GM15510 (cell line): ENCODE results near the gene NTSR1.

Experiments used
- POLR2A ChIP-seq: IDR thresholded peaks from 3 replicates; pipeline ENCODE4 v1.6.1; 2011; ENCODE audit warnings: borderline replicate concordance; ENCODE audit not compliant: insufficient read length; ENCODE audit errors: extremely low read depth

The NTSR1 gene

DNA sequence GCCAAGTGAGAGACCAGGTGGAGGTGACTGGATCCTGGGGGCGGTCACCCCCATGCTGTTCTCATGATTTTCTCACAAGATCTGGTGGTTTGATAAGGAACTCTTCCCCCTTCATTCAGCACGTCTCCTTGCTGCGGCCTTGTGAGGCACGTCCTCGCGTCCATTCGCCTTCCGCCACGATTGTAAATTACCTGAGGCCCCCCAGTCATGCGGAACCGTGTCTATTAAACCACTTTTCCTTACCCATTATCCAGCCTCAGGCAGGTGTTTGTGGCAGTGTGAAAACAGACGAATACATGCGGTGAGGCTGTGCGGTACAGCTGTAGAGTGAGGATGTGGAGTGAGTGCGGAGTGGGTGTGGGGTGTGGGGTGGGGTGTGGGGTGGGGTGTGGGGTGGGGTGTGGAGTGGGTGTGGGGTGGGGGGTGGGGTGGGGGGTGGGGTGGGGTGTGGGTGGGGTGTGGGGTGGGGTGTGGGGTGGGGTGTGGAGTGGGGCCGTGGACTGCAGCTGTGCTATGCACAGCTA lies 12.1 kb upstream of the NTSR1 start:
- TF ChIP-seq POLR2A, result no peak

DNA sequence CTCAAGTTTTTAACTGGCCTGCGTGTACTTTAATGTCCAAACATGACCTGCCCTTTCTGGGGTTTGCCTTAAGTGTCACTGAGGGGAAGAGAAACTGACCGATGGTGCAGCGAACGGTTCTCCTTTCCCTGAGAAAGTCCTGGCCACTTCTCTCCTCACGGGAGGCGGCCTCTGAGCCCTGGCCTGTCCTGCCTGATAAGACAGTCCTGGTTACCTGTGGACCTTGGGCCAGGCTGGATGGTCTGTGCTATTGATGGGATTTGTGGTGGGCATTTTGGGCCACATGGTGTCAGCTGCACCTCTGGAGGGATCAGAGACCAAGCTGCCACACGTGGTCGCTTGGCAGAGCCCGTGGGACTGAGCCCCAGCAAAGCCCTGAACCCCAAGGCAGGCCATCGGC lies 11.6 kb upstream of the NTSR1 start:
- TF ChIP-seq POLR2A, result no peak

DNA sequence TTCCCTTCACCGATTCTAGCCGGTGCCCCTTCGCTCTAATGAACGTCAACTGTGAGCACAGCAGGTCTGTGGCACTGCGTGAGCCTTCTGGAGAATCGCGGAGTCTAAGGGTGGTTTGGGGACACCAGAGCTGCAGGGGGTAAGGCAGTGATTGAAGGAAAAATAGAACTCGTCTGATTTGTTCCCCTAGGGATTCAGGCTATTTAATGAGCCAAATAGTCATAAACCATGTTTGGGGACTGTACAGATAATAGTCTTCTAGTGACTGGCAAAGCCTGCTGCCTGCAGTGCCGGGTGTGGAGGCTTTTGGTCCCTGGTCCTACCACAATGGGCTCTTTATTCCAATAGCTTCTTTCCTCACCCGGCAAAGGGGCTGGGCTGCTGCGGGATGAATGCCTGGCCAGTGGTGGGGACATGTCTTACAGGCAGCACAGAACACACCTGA lies 11.1 kb upstream of the NTSR1 start:
- no peak for TF ChIP-seq POLR2A

DNA sequence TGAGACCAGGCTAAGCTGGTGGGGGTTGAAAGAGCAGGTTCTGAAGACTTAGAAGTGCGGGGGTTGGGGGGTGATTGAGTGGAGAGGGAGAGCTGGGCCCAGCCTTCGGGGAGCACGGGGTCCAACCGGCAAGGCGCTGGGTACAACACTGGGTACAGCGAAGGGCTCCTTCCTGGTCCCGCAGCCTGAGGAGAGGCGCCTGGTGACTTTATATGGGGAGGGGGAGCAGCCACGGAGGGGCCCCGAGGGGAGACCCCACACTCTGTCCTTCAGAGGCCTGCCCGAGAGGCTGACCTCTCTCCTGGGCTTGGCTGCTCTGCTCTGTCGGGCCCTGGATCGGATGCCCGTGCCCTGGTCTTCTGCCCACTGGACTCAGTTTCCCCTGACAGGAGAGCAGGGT lies 10.4 kb upstream of the NTSR1 start:
- TF ChIP-seq POLR2A, result no peak

DNA sequence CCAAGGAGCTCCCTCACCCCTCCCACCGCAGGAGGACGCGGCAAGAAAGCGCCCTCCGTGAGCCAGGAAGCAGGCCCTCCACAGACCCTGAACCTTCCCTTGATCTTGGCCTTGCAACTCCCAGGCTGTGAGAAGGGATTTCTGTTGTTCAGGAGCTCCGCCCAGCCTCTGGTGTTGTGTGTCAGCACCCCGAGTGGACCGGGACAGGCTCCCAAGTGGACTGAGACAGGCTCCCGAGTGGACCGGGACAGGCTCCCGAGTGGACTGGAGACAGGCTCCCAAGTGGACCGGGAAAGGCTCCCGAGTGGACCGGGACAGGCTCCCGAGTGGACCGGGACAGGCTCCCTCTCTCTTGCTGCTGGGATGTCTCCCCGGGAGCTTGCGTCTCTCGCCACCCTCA lies 9.3 kb upstream of the NTSR1 start:
- TF ChIP-seq POLR2A, result no peak

DNA sequence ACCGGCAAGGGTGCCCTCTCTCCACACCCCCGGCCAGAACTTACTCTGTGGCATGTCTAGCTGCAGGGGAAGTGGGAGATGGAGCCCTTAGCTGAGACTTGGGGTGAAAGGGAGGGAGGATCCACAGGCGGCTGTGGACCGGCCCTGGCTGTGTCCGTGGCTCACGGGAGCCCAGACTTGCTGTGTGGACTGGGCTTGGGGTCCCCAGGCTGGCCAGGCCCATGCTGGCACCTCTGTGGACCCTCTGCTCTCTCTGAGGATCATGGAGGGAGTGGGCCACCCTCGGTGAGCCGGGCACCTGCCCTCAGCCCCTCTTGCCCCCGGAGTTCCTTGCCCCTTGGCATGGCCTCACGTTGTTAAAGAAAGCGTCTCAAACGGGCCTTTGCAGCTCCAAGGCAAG lies 8.9 kb upstream of the NTSR1 start:
- TF ChIP-seq POLR2A, result no peak

DNA sequence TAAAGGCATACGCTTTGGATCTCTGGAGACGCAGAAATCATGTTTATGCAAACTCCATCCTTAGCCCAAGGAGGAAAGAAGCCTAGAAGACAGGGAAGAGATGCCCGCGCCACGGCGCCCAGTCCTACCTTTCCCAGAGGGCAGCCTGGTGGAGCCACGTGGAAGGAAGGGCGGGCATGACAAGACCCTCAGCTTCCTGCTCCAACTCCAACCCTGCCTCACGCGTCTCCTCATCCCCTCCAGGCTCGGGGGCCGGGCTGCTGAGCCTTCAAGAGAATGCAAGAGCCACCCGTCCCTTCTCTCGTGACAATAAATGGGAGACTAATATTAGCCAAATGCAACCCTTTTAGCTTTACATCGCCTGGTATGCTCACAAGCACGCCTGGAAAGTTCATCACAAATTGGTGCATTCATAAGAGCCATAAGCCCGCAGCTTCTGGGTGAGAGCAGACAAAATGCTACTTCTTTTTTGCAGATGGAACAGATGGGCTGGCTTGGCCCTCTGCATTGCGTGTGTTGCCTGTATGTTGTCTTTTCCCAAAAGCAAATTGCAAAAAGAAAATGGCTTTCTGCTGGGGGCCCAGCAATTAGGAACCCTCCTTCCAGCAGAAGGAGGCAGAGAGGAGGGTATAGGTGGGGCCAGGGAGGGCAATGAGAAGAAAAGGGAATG lies 8.2 kb upstream of the NTSR1 start:
- no peak for TF ChIP-seq POLR2A

DNA sequence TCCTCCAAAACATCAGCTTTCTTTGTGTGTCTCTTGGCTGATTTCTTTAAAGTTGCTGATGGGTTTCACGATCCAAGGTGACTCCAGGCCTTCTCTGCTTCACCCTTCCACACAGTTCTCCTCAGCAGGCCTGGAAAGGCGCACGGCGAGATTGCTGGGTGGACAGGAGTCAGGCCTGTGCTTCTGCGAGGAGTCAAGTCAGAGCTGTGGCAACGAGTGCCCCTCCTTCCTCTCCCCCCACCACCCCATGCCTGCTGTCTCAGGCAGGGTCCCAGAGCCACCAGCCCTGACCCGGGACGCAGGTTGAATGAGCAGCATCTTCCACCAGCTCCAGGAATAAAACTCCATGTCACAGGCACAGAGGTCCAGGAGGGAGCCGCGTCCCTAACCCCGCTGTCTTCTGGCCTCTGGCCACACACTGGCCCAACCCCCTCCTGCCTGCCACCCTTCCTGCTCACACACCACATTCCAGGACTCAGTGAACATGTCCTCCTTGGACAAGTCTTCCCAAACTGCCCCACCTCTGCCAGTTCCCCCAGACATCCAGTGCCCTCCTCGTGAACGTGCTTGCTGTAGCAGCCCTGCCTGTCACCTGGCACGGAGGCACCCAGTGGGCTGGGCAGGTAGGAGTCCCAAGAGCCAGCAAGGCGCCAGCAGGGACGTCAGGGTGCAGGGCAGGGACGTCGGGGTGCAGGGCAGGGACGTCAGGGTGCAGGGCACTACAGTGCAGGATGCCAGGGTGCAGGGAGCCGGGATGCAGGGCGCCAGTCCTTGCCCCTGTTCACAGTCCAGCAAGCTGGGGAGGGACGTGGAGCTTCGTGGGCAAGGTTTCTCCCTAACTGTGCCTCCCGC lies 7.2 kb upstream of the NTSR1 start:
- TF ChIP-seq POLR2A, result no peak

DNA sequence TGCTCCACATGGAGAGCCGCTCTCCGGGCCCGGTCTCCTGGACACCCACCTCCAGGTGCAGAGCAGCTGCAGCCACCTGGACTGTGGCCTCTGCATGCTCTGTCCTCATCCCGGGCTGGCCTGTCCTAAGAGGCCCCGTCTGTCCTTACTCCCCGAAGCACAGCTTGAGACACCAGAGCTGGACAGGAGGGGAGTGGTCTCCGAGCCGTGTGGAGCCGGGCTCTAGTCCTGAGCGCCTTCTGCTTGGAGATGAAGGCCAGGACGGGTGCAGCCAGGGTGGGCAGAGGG lies 6.7 kb upstream of the NTSR1 start:
- no peak for TF ChIP-seq POLR2A

DNA sequence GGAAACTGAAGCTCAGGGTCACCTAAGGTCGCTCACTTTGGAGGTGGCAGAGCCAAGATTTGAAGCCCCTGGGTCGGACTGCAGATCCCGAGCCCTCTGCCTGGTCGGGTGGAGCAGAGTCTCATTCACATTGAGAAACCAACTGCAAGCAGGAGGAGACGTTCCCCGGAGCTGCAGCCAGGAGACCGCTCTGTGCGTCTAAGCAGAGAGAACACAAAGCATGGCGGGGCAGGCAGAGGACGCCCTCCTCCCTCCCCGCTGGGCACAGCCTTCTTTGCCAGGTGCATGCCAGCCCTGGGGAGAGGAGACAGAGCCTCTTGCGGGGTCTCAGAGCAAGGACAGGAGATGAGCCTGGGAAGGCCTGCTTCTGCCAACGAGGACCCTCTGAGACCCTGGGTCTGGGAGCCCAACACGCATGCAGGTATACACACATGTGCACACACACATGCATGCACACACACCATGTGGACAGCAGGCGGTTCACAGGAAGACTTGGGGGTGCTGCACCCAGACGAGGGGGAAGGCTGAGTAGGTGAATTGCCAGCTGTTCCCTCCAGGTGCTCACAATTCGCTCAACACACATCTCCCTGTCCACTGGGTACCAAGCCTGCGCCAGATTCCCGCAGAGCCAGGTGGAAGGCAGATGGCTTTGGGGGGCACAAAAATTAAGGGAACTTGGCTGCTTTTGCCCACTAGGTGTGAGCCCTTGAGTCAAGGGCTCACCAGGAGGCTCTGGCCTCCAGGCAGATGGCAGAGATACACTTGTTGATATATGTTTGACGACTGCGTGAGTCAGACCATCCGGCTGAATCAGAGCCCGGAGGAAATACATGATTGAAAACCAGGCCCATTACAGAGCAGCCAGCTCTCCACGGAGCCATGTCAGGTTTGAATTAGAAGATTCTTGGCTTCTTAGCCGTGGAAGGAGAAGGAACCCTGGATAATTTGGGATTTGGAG lies 5.5 kb upstream of the NTSR1 start:
- TF ChIP-seq POLR2A, result no peak

DNA sequence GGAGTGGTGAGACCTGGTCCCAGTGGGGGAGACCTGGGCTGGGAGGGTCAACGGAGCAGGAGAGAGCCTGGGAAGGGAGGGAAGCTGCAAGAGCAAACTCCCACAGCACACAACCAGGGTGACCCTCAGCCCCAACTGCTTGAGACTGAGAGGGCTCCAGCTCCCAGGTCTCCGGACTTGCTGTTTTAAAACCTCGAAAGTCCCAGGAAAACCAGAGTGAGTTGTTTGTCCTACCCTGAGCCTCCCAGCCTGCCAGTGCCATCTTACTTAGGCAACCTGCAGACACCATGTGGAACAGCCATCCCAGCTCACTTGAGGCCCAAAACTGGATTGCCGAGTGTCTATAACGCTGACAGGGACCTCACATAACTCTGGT lies 4.8 kb upstream of the NTSR1 start:
- TF ChIP-seq POLR2A, result no peak

DNA sequence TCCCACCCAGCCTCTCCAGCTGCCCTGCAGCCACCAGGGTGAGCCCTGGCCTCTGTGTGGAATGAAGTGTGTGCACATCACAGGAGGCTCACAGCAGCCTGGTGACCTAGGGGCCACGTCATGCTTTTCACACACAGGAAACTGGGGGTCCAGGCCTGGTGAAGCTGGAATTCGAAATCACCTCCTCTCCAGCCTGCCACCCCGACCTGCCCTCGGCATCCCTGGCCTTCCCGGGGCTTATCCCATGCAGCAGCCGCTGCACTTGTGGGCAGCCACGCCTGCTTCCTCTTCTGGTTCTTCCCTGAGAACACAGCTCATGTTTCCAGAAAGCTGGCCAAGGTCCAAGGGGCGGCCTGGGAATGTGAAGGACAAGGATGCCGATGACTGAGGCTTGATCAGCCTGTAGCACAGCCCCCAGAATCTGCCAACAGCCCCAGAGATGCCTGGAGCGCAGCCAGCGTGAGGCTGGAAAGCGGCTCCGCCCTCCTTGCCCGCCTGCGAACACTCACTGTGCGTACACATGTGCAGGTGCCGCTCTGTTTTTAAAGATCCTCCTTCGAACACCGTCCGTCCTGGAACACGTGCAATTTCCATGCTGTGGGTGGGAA lies 4.2 kb upstream of the NTSR1 start:
- TF ChIP-seq POLR2A, result no peak

DNA sequence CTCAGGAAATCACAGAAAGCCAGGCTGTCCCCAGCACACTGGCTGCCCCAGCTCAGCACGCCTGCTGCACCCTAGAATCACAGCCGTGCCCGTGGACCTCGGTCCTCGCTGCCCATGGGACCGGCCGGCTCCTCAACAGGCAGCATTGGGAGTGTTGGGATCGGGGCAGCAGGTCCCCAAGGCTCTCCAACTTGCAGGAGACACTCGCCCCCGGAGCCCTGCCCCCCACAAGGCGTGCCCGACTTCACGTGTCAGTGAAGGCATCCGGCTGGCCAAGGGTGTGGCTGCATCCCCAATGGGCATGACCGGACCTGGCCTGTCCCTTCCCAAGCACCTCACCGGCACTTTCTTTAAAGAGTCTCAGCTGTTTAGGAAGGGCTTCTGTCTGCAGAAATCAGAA lies 3.0 kb upstream of the NTSR1 start:
- no peak for TF ChIP-seq POLR2A

DNA sequence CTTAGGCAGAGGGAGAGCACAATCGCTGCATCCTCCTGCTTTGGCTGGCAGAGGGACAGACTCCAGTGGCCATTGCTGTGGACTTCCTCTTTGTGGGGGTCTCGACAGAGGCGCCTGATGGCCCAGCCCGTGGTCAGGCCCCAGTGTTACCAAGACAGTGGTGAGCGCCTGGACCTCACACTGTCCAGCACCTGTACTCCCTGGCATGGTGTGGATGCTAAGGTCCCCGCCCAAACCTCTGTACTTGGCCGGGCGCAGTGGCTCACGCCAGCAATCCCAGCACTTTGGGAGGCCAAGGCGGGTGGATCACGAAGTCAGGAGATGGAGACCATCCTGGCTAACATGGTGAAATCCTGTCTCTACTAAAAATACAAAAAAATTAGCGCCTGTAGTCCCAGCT lies 2.3 kb upstream of the NTSR1 start:
- no peak for TF ChIP-seq POLR2A

DNA sequence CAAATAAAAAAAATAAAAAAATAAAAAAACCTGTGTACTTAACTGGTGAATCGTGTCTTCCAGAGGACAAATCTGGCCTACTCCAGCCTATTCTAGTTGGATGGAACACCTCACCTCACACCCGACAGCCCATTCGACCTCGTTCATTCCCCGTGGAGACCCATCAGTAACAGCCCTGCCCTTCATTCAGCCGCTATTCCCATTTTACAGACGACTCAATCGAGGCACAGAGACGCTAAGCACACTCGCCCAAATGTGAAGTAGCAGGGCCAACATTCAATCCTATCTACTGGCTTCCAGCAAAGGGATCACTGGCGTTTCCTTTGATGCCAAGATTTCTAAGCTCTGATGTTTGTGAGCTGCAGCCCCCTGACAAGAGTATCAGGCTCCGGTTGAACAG lies 1.8 kb upstream of the NTSR1 start:
- no peak for TF ChIP-seq POLR2A
